ENCODE measurements around the gene HS6ST1.

Gene HS6ST1

GRCh38 chr2:128298286-128298685 is 20.4 kb downstream of the HS6ST1 start:
- no peak for DNase-seq

- DNase-seq = no peak
These were observed 24.7 kb downstream of the HS6ST1 start for GRCh38 chr2:128293870-128294455.

- DNase-seq = no peak
These were observed 25.3 kb downstream of the HS6ST1 start for GRCh38 chr2:128293426-128293755.

- DNase-seq = no peak
These were observed 25.9 kb downstream of the HS6ST1 start for GRCh38 chr2:128292599-128293425.

- DNase-seq = no peak
These were observed 26.6 kb downstream of the HS6ST1 start for GRCh38 chr2:128291844-128292598.

- DNase-seq = no peak
These were observed 27.4 kb downstream of the HS6ST1 start for GRCh38 chr2:128291161-128291843.

- DNase-seq = no peak
These were observed 28.3 kb downstream of the HS6ST1 start for GRCh38 chr2:128290356-128290755.

- DNase-seq = no peak
These were observed 29.2 kb downstream of the HS6ST1 start for GRCh38 chr2:128289439-128289838.

- no peak for DNase-seq
These were observed 29.9 kb downstream of the HS6ST1 start for GRCh38 chr2:128288781-128289180.

GRCh38 chr2:128287780-128288735 is 30.6 kb downstream of the HS6ST1 start:
- no peak for DNase-seq

GRCh38 chr2:128286905-128287779 is 31.5 kb downstream of the HS6ST1 start:
- DNase-seq = no peak

- no peak for DNase-seq
These were observed 32.5 kb downstream of the HS6ST1 start for GRCh38 chr2:128286011-128286721.

- DNase-seq = no peak
These were observed 33.2 kb downstream of the HS6ST1 start for GRCh38 chr2:128285329-128285931.

- DNase-seq = no peak
These were observed 33.8 kb downstream of the HS6ST1 start for GRCh38 chr2:128284841-128285240.

- DNase-seq = no peak
These were observed 34.6 kb downstream of the HS6ST1 start for GRCh38 chr2:128284037-128284441.

- DNase-seq = no peak
These were observed 35.5 kb downstream of the HS6ST1 start for GRCh38 chr2:128282976-128283810.

- no peak for DNase-seq
These were observed 36.3 kb downstream of the HS6ST1 start for GRCh38 chr2:128282246-128282975.

GRCh38 chr2:128281852-128282245 is 36.8 kb downstream of the HS6ST1 start:
- DNase-seq = no peak
